22Rv1 (cell line): ENCODE measurements around the gene MED4.

ENCODE experiments used
- ZFX ChIP-seq: fragments of 450-650 bp; IDR thresholded peaks from 2 replicates; pipeline ENCODE4 v1.6.1; 2017; ENCODE audit warnings: antibody characterized with exemption, borderline replicate concordance
- TF ChIP-seq, protein P1 (sequence below): fragments of 450-650 bp; IDR thresholded peaks from 2 replicates; pipeline ENCODE4 v1.5.1; 2017; ENCODE audit warnings: mild to moderate bottlenecking

DNA sequence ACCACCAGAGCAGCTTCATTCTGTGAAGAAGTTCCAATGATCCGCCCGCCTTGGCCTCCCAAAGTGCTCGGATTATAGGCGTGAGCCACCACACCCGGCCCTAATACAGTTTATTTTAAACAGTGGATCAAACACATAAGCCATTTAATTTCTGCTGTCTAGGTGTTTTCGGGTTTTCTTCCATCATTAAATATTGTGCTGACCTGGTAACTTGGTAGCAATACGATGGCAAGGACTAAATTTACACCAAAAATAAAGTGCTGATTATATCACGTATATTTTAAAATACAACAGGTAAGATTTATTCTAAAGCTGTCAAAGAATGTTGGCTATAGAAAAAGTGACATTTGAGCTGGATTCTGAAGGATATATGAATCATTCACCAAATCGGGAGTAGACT lies 1.3 kb downstream of the MED4 start:
- TF ChIP-seq, protein P1, sequence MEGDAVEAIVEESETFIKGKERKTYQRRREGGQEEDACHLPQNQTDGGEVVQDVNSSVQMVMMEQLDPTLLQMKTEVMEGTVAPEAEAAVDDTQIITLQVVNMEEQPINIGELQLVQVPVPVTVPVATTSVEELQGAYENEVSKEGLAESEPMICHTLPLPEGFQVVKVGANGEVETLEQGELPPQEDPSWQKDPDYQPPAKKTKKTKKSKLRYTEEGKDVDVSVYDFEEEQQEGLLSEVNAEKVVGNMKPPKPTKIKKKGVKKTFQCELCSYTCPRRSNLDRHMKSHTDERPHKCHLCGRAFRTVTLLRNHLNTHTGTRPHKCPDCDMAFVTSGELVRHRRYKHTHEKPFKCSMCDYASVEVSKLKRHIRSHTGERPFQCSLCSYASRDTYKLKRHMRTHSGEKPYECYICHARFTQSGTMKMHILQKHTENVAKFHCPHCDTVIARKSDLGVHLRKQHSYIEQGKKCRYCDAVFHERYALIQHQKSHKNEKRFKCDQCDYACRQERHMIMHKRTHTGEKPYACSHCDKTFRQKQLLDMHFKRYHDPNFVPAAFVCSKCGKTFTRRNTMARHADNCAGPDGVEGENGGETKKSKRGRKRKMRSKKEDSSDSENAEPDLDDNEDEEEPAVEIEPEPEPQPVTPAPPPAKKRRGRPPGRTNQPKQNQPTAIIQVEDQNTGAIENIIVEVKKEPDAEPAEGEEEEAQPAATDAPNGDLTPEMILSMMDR, result no peak
- no peak for TF ChIP-seq ZFX
